Measurements from ENCODE around the gene ALDH1L1. TPM values are rescaled to one million over a fixed set of nuclear protein-coding genes. Genes with fewer than 3 reads are reported as not detected.

The ALDH1L1 gene
- total RNA-seq, 1 donor, result 0.18 TPM

DNA sequence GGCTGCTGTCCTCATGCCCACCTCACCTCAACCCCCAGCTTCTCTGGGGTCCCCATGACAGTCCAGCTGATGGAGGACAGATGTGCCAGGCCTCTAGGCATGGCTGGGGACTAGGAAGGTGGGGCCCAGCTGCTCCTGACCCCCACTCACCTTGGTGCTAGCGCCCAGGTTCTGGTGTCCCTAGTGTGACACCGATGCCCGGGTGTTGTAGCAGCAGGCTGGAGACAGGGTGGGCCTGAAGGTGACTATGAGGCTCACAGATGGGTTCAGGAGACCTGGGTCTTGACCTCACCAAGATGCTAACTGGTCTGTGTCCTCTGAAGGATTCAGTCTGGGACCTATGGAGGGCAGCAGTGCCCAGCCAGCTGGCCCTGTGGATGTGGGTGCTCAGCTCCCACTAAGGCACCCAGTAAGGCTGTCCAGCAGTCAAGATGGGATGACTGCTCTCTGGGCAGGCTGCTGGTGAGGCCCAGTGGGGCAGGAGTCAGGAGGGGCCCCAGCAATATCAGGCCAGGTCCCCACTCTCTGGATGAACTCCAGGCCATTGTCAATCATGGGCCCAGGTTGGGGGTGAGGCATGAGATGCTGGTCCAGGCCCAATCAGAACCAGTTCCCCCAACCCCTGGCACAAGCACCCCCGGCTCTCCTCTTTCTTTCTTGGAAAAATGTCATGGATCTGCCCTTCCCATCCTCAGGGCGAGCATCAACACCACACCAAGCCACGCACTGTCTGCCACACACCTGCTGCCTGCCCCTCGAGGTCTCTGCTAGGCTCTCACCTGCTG, 33.0 kb downstream of the ALDH1L1 start:
- H3K4me3 ChIP-seq (ENCODE audit: low read depth, low read length), result no peak overlapping the region
- TF ChIP-seq, protein P1, sequence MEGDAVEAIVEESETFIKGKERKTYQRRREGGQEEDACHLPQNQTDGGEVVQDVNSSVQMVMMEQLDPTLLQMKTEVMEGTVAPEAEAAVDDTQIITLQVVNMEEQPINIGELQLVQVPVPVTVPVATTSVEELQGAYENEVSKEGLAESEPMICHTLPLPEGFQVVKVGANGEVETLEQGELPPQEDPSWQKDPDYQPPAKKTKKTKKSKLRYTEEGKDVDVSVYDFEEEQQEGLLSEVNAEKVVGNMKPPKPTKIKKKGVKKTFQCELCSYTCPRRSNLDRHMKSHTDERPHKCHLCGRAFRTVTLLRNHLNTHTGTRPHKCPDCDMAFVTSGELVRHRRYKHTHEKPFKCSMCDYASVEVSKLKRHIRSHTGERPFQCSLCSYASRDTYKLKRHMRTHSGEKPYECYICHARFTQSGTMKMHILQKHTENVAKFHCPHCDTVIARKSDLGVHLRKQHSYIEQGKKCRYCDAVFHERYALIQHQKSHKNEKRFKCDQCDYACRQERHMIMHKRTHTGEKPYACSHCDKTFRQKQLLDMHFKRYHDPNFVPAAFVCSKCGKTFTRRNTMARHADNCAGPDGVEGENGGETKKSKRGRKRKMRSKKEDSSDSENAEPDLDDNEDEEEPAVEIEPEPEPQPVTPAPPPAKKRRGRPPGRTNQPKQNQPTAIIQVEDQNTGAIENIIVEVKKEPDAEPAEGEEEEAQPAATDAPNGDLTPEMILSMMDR (IDR thresholded peaks at IDR 0.05; ENCODE audit: insufficient read depth, low read length), result no peak
- no peak for DNase-seq (ENCODE audit: low read depth)

DNA sequence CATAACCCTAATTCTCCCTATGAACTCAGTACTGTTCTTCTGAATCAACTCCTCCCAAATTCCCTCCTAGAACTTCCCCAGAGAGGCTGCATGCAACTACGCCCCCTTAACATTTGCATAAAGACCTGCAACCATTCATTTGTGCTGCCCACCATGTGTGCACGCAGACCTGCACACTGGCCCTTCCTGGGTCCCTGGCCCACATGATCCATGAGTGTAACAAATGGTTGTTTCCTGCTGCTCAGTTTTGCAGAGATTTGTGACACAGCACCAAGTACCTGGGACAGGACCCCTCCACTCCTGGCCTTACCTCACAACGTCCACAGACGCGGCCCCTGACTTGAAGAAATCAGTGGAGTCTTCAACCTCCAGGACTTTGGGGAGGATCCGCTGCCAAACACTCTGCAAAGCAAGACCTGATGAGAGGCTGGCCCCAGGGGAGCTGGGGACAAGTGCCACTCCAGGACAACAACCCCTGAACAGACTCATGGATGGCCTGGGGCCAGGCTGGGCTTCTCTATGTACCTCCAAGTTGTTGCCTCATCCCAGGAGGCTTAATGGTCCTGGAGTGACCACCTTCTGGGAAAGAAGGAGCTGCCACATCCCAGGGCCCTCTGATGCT, 33.8 kb downstream of the ALDH1L1 start:
- TF ChIP-seq, protein P1 (IDR thresholded peaks at IDR 0.05; ENCODE audit: insufficient read depth, low read length), result no peak
- no peak for DNase-seq (ENCODE audit: low read depth)

DNA sequence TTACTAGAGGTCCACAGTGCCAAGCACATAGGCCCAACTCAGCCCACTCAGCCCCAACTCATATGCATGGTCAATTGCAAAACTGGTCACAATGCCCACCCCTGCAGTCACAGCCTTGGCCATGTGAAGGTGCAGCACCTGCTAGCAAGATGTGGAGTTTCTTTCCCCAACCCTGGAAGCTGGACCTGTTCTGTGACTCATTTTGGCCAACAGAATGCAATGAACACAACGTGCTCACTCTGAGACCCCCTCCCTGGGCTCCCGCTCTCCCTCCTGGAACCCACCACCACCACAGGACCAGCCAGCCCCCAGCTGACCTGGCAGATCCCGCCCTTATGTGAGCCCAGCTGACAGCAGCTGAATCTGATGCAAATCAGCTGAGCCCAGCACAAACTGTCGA, 34.4 kb downstream of the ALDH1L1 start:
- TF ChIP-seq, protein P1 (IDR thresholded peaks at IDR 0.05; ENCODE audit: insufficient read depth, low read length), result no peak
- no peak overlapping the region for H3K4me3 ChIP-seq (ENCODE audit: low read depth, low read length)
- DNase-seq (ENCODE audit: low read depth), result no peak

More for the DNA sequence above, 33.8 kb downstream of the ALDH1L1 start:
- H3K4me3 ChIP-seq (ENCODE audit: low read depth, low read length), result no peak overlapping the region

DNA sequence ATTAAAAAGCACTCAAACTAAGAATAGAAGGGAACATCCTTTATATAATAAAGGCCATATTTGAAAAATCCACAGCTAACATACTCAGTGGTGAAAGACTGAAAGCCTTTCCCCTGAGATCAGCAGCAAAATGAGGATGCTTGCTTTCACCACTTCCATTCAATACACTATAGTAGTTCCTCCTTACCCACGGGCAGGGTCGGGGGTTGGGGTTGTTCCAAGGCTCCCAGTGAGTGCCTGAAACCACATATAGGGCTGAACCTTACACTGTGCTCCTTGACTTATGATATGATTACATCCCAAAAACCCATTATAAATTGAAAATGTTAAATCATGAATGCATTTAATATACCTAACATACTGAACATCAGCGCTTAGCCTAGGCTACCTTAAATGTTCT, 37.7 kb downstream of the ALDH1L1 start:
- DNase-seq (ENCODE audit: low read depth), result no peak
- TF ChIP-seq, protein P1 (IDR thresholded peaks at IDR 0.05; ENCODE audit: insufficient read depth, low read length), result no peak

DNA sequence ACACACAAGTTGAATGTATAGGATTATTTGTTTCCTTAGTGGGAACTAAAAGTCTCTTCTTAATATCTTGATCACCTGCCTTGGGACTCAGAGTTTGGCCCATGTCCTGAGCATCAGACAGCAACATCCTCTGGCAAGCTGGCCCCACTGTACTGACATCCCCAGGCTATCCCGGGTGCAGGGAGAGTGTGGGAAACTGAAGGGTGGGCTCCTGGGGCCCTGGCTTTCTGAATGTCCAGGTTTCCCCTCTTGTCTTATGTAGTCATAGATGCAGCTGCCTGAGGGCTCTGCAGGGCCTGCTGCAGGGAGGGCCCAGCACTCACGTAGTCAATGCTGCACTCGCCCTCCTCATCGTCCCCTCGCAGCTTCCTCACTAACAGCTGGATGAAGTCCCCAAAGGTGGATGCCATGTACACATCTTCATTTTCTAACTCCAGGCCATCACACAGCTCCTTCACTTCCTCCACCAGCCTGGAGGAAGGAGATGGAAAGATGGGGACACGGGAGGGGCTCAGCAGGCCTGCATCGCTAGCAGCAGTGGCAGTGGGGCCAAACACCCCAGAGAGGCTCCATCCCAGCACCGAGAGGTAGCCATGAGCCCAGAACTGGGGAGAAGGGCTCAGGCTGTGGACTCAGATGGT, 42.8 kb downstream of the ALDH1L1 start:
- TF ChIP-seq, protein P1 (IDR thresholded peaks at IDR 0.05; ENCODE audit: insufficient read depth, low read length), result no peak
- DNase-seq (ENCODE audit: low read depth), result no peak
- H3K4me3 ChIP-seq (ENCODE audit: low read depth, low read length), result no peak overlapping the region

More for the DNA sequence above, 37.7 kb downstream of the ALDH1L1 start:
- no peak overlapping the region for H3K4me3 ChIP-seq (ENCODE audit: low read depth, low read length)

DNA sequence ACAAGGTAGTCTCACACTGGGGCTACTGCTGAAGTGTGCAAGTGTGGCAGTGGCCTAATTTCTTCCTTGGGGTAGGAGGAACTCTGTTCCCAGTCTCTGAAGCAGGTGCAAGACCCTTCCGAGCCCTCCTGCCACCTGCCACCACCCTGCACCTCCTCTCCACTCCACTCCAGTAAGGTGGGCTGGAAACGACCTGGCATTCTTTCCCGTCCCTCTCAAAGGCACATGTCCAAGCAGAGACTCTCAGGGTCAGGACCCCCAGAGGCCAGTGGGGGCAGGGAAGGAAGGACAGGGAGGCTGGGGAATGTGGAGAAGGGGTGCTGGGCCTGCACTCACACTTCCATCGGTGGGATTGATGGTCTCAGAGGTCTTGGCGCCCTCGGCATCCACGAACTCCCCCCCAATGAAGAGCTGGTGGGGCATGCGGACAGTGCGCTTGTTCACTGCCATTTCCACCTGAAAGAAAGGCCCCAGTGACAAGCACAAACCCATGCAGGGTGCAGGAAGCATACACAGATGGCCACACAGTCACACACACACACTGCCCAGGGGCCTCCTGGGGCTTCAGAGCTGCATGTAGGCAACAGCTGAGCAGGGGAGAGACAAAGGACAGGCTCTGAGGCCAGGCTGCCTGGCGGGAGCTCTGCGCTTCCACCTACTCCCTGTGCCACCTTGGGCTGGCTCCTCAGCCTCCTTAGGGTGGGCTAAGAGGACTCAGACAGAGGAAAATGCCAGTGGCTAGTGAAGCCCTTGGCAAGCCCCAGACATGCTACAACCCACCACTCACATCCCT, 43.8 kb downstream of the ALDH1L1 start:
- no peak overlapping the region for H3K4me3 ChIP-seq (ENCODE audit: low read depth, low read length)
- TF ChIP-seq, protein P1 (IDR thresholded peaks at IDR 0.05; ENCODE audit: insufficient read depth, low read length), result no peak
- DNase-seq (ENCODE audit: low read depth), result no peak

Measured in fibroblast of the aortic adventitia (primary cell).